OCI-LY3 (cell line): Measurements from ENCODE around the gene YWHAE.

ENCODE experiments used
- H2AFZ ChIP-seq: fragments of 200-600, 300-600 bp; shearing (Covaris generic); 2 replicates; pipeline ENCODE4 v1.6.0; 2014; ENCODE audit warnings: antibody characterized with exemption, low read depth, low read length
- H3K27ac ChIP-seq: fragments of 200-600, 300-600 bp; sonication (generic); 2 replicates; pipeline ENCODE4 v1.5.1; 2014; ENCODE audit warnings: mild to moderate bottlenecking, low read length, moderate library complexity, mixed read lengths
- H3K27me3 ChIP-seq: fragments of 200-600, 300-600 bp; sonication (generic); 2 replicates; pipeline ENCODE4 v1.6.1; 2014; ENCODE audit warnings: low read depth, low read length, mixed read lengths
- H3K36me3 ChIP-seq: fragments of 200-600, 300-600 bp; sonication (generic); replicated peaks from 2 replicates; pipeline ENCODE3; 2014; ENCODE audit warnings: low read depth, low read length, mixed read lengths
- H3K4me1 ChIP-seq: fragments of 300-600, 200-600 bp; sonication (generic); 2 replicates; pipeline ENCODE4 v1.6.1; 2014; ENCODE audit warnings: low read length, mixed read lengths
- H3K4me2 ChIP-seq: fragments of 200-600, 300-600 bp; sonication (generic); 2 replicates; pipeline ENCODE4 v1.6.1; 2014; ENCODE audit warnings: low read length, mixed read lengths
- H3K4me3 ChIP-seq: fragments of 300-600, 200-600 bp; sonication (generic); 2 replicates; pipeline ENCODE4 v1.5.1; 2014; ENCODE audit warnings: antibody characterized with exemption, mild to moderate bottlenecking, low read length, moderate library complexity
- H3K79me2 ChIP-seq: fragments of 300-600, 200-600 bp; shearing (Covaris generic); 2 replicates; pipeline ENCODE4 v1.6.1; 2014; ENCODE audit warnings: mild to moderate bottlenecking, low read length, mixed read lengths
- H3K9ac ChIP-seq: fragments of 300-600, 200-600 bp; shearing (Covaris generic); 2 replicates; pipeline ENCODE4 v1.6.0; 2014; ENCODE audit warnings: mild to moderate bottlenecking, low read length, moderate library complexity
- H3K9me3 ChIP-seq: fragments of 200-600, 300-600 bp; shearing (Covaris generic); 2 replicates; pipeline ENCODE4 v1.6.1; 2014; ENCODE audit warnings: low read length, mixed read lengths; ENCODE audit not compliant: insufficient read depth
- H4K20me1 ChIP-seq: fragments of 200-600, 300-600 bp; sonication (generic); 2 replicates; pipeline ENCODE4 v1.6.1; 2016; ENCODE audit warnings: low read length, mixed read lengths; ENCODE audit not compliant: insufficient read depth
- EZH2phosphoT487 ChIP-seq: fragments of 200-600 bp; shearing (Covaris generic); IDR thresholded peaks from 2 replicates; pipeline ENCODE4 v1.6.1; 2018; ENCODE audit warnings: antibody characterized with exemption, mixed run types, low read depth
- TF ChIP-seq, protein P1 (sequence below): fragments of 200-600, 300-600 bp; sonication (generic); IDR thresholded peaks from 2 replicates; pipeline ENCODE4 v1.5.1; 2014; ENCODE audit warnings: antibody characterized with exemption, low read length, low read depth

YWHAE gene

GRCh38 chr17:1304962-1305563, 95.0 kb downstream of the YWHAE start:
- TF ChIP-seq, protein P1, sequence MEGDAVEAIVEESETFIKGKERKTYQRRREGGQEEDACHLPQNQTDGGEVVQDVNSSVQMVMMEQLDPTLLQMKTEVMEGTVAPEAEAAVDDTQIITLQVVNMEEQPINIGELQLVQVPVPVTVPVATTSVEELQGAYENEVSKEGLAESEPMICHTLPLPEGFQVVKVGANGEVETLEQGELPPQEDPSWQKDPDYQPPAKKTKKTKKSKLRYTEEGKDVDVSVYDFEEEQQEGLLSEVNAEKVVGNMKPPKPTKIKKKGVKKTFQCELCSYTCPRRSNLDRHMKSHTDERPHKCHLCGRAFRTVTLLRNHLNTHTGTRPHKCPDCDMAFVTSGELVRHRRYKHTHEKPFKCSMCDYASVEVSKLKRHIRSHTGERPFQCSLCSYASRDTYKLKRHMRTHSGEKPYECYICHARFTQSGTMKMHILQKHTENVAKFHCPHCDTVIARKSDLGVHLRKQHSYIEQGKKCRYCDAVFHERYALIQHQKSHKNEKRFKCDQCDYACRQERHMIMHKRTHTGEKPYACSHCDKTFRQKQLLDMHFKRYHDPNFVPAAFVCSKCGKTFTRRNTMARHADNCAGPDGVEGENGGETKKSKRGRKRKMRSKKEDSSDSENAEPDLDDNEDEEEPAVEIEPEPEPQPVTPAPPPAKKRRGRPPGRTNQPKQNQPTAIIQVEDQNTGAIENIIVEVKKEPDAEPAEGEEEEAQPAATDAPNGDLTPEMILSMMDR, result no peak
- TF ChIP-seq EZH2phosphoT487, result no peak
- no peak overlapping the region for H2AFZ ChIP-seq
- no peak overlapping the region for H3K9ac ChIP-seq
- no peaks in the 10 kb centered on the region for H3K9me3 ChIP-seq
- no peaks in the 10 kb centered on the region for H3K27me3 ChIP-seq
- no peaks in the 10 kb centered on the region for H3K36me3 ChIP-seq
- no peak overlapping the region for H3K4me3 ChIP-seq
- no peaks in the 10 kb centered on the region for H3K79me2 ChIP-seq
- no peaks in the 10 kb centered on the region for H3K4me1 ChIP-seq
- H3K4me2 ChIP-seq, result no peak overlapping the region
- H3K27ac ChIP-seq, result no peak overlapping the region
- H4K20me1 ChIP-seq, result no peaks in the 10 kb centered on the region

DNA sequence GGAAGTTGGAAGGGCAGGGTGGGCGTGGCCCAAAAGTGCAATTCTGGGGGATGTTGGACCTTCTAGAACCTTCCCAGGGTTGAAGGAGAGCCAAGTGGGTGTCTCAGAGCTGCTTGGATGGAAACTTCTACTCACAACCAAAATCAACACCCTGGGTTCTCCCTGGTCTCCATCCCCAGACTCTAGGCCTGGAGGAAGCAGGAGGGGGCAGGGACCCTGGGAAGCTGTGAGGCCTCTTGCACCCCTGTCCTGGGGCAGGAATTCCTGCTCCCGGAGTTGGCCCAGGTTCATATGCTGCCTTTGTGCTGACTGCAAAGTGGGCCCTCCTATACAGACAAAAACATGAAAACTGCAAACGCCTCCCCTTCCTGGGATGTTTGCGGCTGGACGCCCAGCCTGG, 95.5 kb downstream of the YWHAE start:
- Histone ChIP-seq H3K36me3 (no peaks in the 10 kb centered on the region), H2AFZ (no peak overlapping the region), H4K20me1 (no peaks in the 10 kb centered on the region), H3K4me2 (no peak overlapping the region), H3K9me3 (no peaks in the 10 kb centered on the region), H3K4me3 (no peak overlapping the region), H3K4me1 (no peaks in the 10 kb centered on the region), H3K79me2 (no peaks in the 10 kb centered on the region), H3K9ac (no peak overlapping the region), H3K27me3 (no peaks in the 10 kb centered on the region), H3K27ac (no peak overlapping the region)
- TF ChIP-seq, protein P1, result no peak
- TF ChIP-seq EZH2phosphoT487, result no peak

DNA sequence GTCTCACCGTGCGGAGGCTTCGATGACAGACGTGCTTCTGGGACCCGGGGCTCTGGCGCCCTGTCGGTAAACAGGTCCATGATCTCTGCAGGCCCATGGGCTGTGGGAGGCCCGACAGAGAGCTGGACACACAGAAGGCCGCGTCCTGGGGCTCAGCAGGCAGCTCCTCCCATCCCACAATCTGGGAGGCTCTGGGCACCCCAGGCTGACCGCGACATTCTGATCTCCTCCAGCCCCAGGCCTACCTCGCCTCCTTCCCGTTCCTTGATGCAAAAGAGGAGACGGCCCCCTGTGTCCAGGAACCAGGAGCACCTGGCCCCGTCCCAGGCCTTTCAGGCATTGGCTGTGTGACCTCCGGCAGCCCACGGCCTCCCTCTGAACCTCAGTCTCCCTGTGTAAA, 97.3 kb downstream of the YWHAE start:
- Histone ChIP-seq H3K9me3 (no peaks in the 10 kb centered on the region), H4K20me1 (no peaks in the 10 kb centered on the region), H3K27ac (no peak overlapping the region), H3K36me3 (no peaks in the 10 kb centered on the region), H3K4me3 (no peak overlapping the region), H3K9ac (no peak overlapping the region), H3K4me2 (no peak overlapping the region), H2AFZ (no peak overlapping the region), H3K27me3 (no peaks in the 10 kb centered on the region), H3K79me2 (no peaks in the 10 kb centered on the region), H3K4me1 (no peaks in the 10 kb centered on the region)
- TF ChIP-seq, protein P1, result no peak
- TF ChIP-seq EZH2phosphoT487, result no peak

GRCh38 chr17:1301546-1301945, 98.5 kb downstream of the YWHAE start:
- H4K20me1 ChIP-seq, result no peaks in the 10 kb centered on the region
- H3K27me3 ChIP-seq, result no peaks in the 10 kb centered on the region
- no peak for TF ChIP-seq EZH2phosphoT487
- TF ChIP-seq, protein P1, result no peak
- H3K4me1 ChIP-seq, result no peaks in the 10 kb centered on the region
- H3K27ac ChIP-seq, result no peak overlapping the region
- no peak overlapping the region for H3K4me2 ChIP-seq
- no peaks in the 10 kb centered on the region for H3K36me3 ChIP-seq
- no peak overlapping the region for H2AFZ ChIP-seq
- H3K9me3 ChIP-seq, result no peaks in the 10 kb centered on the region
- H3K79me2 ChIP-seq, result no peaks in the 10 kb centered on the region
- H3K9ac ChIP-seq, result no peak overlapping the region
- H3K4me3 ChIP-seq, result no peak overlapping the region
